GM21360 (cell line): ENCODE data around the gene ZSWIM2.
"Not testable (repeated sequence)": the region's sequence is repeated elsewhere in the genome, so short reads cannot be mapped to it uniquely, and the experiment has no call there.

Experiments used
- ATAC-seq: cut with Tn5 transposase; IDR thresholded peaks from one replicate; pipeline ENCODE4 v1.9.1; 2021; ENCODE audit warnings: mild to moderate bottlenecking, moderate library complexity; ENCODE audit not compliant: unreplicated experiment

Gene ZSWIM2, protein sequence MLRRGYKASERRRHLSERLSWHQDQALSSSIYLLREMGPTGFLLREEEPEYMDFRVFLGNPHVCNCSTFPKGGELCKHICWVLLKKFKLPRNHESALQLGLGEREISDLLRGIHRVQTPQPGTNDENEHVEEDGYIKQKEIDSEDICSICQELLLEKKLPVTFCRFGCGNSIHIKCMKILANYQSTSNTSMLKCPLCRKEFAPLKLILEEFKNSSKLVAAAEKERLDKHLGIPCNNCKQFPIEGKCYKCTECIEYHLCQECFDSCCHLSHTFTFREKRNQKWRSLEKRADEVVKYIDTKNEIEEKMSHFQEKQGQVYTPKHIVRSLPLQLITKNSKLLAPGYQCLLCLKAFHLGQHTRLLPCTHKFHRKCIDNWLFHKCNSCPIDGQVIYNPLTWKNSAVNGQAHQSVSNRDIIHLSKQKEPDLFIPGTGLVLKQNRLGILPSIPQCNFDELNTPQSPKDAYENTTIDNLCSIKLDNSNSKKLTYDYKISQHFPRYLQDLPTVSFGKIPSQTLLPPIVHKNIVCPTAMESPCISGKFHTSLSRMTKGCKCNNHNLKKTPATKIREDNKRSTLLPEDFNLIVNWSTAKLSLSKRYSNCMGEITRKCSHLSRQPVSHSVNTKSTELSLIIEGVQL

DNA sequence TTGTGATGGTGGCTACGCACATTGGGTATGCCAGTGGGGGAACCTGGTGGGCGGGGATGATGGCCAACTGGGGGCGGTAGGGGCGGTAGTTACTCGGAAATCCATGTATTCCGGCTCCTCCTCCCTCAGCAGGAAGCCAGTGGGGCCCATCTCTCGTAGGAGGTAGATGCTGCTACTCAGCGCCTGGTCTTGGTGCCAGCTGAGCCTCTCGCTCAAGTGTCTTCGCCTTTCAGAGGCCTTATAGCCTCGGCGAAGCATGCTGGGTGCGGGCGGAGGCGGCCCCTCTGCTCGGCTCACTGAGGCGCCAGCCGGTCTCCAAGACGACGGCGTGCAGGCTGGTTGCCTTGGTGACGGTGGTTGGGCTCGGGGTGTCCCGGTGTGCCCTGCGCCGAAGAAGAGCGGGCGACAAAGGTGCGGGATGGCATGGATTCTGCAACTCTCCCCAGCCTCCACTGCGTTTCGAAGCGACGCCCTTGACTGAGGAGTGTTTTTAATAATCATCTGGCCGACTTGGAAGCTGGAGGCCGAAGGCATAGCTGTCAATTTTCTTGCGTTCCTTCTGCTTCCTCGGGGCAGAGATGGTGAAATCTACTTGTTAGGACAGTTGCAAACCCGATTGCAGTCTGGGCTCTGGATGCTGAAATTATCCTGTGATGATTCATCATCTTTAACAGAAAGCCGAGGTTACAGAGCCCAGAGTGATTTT lies at the start of gene ZSWIM2:
Gene ZSWIM2, minus strand, starts transcription at position 298 of the 706 bp plus-strand sequence. Its CDS starts 40 bp downstream, at position 258.
- peak; percentile 90 for ATAC-seq

DNA sequence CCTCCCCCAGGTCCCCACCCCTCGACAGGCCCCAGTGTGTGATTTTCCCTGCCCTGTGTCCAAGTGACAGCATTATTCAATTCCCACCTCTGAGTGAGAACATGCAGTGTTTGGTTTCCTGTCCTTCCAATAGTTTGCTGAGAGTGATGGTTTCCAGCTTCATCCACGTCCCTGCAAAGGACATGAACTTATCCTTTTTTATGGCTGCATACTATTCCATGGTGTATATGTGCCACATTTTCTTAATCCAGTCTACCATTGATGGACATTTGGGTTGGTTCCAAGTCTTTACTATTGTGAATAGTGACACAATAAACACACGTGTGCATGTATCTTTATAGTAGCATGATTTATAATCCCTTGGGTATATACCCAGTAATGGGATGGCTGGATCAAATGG lies 47.2 kb upstream of the ZSWIM2 start:
- not testable (repeated sequence) for ATAC-seq

DNA sequence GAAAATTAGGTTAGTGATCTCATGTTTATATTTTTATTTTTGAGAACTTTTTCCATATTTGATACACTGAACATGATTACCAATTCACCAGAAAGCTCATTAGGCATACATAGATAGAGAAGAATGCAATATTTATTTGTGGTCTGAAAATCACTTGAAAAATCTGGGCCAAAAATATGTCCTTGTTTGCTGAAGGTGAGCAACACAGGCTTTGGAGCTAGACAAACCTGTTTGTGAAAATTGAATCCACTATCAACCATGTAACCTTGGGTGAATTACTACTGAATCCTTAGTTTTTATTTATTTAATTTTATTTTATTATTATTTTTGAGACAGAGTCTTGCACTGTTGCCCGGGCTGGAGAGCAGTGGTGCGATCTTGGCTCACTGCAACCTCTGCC lies 46.5 kb upstream of the ZSWIM2 start:
- ATAC-seq = no peak

DNA sequence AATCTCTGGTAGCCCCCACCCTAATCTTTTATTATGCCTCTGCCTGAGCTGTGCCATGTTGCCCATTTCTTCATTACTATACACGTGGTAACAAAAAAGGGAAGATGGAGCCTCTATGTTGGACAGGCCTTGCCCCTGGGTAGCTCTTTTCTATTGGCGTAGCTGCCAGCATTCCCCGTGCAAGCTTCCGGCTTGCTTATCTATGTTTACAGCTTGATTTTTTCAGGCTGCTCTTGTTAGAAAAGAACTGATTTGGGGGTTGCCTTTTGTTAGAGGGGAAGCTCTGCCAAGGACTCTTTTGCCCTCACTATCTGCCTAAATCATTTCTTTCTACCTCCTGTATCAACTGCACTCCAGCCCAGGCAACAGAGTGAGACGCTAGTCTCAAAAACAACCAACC lies 45.5 kb upstream of the ZSWIM2 start:
- ATAC-seq = no peak

DNA sequence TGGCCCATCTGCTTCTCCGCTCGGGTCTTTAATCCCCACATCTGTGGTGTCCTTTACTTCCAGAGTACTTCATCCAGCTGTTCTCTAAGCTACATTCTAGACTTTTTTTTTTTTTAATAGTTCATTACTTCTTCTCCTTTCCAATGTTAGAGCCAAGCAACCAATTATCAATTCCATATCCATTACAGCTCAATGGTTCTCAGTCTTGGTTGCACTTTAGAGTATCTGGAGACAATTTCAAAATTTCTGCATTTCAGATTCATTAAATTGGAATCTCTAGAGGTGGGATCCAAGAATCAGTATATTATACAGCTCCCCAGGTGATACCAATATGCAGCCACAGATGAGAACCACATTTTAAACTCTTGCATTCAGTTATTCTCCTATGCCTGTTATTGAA lies 43.9 kb upstream of the ZSWIM2 start:
- ATAC-seq = no peak

DNA sequence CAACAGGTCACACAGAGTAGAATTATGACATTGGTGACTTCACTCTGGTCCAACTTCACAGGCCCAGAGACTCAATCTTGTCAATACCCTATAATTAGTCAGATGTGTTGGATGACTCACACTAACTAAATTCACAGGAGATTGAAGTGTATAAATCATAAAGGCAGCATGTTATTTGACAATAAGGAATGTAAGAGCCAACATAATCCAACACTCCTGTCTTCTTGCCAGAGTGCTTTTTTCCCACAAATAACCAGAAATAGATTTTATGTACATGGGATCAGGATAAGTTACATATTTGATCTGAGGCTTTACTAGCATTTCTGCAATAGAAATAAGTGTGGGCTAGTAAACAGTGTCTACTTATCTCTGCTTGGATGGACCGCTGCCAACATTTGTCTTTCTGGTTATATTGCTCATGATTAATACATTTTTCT lies 42.2 kb upstream of the ZSWIM2 start:
- no peak for ATAC-seq

DNA sequence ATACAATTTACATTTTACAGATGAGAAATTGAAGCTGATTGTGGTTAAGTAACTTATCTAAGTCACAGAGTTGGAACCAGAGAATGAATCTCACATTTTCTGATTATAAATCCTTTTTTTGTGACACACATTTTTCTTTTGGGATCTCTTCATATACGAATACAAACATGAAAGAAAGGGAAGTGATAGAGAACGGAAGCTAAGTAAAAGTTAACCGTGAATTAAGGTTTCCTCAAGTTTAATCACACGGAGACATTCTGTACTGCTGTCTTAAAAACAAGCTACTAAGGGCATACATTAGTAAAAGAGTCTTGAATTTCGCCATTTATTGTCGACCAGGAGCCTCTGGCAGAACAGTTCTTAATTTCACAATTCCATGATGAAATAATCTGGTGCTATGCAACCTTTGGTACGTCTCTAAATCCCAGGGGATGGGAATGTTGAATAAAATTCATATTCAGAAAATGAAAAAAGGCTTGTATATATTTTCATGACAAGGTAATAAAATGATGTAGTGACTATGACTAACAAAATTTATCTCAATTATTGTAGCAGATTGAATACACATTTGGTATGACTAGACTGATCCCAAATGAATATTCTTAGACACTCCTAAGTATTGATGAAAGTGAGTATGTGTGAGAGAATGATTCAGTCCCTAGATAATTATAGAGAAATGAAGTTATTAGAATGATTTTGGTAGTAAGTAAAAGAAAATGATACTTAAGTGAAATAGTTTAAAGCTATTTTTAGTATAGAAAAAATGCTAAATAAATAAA lies 40.3 kb upstream of the ZSWIM2 start:
- ATAC-seq = no peak

DNA sequence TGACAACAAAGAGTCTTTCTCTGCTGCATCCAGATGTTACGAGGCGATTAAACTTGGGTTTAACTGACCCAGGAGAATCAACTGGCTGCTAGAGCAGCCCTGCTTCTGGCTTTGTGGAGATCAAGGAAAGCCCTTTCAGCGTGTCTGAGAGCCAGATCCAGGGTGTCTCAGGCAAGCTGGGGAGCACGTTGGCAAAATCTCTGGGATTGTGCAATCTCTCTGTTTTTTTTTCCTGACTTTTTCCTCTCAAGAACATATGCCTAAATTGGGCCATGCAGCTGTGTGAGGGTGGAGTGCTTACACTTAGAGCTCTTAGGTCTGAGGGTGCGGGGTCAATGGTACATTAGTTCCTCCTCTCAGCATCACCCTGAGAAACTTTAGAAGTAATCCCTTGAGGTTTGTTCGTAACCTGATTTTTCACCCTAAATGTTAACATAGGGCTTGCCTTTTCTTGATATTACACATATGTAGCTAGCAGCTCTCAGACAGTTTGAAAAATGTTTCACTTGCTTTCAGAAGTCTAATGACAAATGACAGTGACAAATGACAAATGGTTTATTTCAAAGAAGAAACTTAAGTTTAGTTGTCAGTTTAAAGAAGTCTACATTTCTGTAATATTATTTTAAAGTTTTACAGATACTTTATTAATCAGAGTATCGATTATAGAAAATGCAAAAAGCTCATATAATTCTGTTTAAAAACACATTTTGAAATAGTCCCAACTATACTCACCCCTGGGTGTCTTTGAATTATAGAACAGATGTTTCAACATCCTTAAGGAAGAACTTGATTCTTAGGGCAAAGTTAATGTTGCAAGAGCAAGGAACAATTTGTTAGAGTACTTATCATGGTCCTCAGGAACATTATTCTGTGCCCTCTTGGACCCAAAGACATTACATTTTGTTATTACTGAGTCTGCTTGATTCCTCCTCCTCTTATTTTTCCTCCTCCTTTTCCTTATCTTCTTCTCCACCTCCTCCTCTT lies 38.4 kb upstream of the ZSWIM2 start:
- ATAC-seq = peak; percentile 55

DNA sequence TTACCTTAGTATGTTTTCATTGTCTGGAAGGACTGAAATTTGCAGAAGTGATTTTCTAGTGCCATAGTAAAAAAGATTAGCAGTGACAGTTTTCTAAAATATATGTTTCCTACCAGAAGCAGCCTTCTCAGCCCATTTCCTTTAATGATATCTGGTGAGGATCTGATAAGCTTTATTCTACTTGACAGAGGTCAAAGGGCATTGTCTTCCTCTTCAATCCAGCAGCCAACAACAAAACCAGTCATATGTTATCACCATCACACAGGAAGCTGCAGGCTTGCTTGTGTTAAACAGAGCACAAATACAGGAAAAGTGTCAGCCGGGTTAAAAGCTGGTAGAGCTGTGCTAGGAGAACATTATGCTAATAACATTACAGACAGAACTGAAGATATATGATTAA lies 35.6 kb upstream of the ZSWIM2 start:
- no peak for ATAC-seq

DNA sequence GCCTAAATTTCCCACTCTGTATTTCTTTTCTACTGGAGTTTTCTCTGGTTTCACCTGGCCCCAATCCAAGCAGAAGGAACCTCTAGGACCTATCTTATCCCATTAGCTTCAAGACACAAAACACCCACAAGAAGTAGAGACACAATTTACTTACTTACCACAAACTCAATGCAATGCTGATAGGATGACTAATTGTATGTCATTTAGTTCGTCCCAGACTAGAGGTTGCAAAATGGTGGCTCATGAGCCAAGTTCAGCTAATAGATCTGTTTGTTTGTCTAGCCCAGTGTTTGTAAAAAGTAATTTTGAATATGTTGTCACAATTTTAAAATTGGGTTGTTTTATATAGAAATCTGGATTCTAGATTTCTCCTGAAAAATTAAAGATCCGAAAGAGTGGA lies 34.7 kb upstream of the ZSWIM2 start:
- no peak for ATAC-seq

DNA sequence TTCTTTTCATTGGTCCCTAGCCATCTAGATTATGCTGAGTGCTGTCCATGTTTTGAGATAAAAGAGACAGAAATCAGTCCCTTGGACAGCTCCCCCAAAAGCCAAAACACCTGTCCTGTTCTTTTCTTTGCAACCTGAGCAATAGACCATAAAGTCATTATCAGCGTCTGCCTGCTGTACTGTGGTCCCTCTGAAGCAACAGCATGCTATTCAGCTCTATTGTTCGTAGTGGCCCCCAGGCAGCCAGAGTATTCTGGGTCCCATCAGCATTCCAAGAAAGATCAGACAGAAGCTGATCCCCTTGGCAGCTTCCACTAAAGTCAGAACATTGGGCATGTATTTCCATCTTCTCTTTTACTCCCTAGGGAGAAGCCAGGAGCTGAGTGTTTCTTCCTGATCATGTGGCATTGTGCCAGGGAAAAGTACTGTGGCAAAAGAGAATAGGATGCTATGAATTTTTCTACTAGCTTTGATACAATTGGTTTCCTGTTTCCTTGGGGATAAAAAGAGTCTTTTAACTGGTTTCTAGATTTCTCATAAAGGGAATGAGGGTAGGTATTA lies 33.6 kb upstream of the ZSWIM2 start:
- ATAC-seq = no peak

DNA sequence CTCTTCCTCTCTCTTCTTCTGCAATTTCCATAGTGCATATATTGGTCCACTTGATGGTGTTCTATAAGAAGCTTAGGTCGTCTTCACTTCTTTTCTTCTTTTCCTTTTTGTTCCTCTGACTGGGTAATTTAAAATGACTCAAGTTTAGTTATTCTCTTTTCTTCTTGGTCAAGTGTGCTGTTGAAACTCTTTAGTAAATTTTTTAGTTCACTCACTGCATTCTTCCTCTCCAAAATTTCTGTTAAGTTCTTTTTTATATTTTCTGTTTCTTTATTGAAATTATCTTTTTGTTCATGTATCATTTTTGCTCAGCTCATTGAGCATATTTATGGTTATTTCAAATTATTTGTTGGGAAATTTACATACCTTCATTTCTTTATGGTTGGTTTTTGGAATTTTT lies 32.7 kb upstream of the ZSWIM2 start:
- no peak for ATAC-seq

DNA sequence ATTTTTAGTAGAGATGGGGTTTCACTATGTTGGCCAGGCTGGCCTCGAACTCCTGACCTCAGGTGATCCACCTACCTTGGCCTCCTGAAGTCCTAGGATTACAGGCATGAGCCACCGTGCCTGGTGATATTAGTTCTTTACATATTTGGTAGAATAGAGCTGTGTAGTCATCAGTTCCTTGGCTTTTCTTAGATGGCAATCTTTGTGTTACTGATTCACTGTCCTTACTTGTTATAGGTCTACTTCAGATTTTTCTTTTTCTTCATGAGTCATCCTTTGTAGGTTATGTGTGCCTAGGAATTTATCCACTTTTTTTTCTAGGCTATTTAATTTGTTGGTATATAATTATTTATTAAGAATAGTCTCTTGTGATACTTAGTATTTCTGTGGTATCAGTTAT lies 30.3 kb upstream of the ZSWIM2 start:
- ATAC-seq = no peak

DNA sequence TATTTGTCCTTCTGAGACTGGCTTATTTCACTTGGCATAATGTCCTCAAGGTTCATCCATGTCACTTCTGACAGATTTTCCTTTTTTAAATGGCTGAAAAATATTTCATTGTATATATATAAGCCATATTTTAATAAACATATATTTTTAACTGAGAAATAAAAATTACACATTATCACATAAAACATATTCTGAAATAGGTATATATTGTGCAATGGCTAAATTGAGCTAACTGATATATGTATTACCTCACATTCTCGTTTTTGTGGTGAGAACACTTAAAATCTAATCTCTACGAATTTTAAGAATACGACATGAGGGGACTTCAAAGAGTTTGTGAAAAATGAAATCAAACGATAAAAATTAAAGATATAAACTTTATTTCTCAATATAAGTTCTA lies 25.7 kb upstream of the ZSWIM2 start:
- ATAC-seq = no peak

DNA sequence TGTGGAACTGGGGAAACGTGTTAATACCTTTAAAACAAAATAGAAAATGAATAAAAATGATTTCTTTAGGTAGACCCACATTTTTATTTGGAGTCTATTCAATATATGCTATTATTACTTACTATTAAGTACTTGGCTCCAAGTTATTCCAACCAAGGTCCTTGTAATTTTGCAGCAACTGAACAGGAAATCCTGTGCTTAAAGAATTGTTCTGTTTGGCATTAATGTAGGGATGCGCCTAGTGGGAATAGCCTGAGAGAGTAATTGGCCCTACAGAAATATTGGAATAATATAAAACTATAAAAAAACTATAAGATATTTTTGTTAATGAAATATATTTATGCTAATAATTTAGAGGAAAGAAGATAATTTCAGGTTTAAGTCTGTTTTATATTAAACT lies 22.9 kb upstream of the ZSWIM2 start:
- no peak for ATAC-seq

DNA sequence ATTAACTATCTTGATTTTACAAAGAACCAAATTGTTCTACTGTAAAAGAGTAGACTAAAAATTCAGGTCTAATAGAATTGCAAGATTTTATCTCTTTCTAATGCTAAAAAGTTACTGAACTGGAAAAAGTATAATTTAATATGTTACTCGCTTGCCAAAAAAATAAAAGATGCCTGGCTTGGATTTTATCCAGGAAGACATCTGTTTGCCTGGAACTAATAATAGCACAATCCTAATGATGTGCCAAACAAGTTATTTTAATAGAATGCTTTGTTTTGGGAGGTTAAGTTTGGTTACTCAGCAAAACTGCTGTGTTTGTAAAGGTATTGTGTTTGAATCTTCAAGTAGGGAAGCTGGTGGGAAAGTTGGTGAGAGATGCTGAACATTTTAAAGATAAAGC lies 19.4 kb upstream of the ZSWIM2 start:
- no peak for ATAC-seq

DNA sequence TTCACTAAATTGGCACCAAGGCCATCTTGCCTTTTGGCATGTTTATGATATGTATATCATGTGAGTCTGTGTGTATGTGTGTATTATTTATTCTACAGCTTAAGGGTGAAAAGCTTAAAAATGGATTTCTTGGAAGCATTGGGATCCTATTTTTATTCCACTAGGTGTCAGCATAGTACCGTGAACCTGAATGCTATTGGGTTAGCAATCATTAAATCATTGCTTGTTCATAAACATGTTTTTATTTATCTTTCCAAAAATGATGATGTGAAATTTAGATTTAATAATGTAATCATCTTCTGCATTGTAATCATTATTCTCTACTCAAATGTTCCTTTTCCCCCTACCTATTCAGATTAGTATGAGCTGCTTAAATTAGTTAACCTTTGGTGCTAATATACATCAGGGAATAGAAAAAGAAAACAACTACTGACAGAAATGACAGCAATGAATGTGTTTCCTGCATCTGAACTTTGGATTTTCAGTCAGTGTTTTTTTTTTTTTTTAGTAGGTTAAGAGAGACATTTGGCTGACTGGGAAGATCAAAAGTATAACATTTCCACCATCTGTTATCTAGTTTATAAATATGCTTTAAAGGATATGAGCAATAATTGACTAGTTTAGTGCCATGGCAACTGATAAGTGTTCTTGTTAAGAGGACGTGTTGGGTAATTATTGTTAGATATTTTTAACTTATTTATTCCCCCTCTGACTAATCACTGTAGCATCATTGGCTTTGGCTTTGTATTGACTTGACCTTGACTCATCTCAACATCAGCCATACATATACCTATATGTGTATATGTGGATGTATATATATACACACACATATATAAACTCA lies 14.1 kb upstream of the ZSWIM2 start:
- ATAC-seq = no peak

DNA sequence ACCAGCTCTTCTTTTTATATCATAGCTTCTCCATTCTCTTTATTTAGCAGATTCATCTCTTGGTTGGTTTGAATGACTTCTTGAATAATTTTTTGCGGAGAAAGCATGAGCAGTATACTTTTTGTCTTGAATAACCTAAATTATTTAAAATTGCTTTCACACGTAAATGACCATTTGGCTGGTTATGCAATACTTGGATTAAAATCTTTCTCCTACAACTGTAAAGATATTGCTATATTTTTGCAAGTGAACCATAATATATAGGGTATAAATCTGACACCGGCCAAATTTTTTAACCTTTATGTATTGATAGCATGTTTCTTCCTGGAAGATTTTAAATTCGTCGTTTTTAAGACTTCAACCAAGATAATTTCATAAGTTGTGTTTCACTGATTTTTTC lies 6.2 kb upstream of the ZSWIM2 start:
- no peak for ATAC-seq

DNA sequence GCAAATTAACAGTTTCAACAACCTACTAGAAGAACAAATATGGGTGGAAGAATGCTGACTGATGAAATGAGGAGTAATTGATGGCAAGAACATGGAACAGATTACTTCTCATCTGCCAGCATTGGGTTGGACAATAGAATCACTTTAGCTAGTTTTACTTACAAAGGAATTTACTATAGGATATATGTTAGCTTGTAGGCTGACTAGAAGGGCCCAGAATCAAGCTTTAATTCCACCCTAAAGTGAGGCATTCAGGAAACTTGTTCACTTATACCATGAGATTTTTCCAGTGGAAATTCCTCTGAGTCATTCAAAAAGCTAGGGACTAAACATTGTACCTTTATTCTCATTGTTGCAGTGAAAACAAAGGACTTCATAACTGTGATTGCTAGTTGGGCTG lies 5.0 kb upstream of the ZSWIM2 start:
- no peak for ATAC-seq
